Activated CD4-positive, alpha-beta T cell treated with anti-CD3 and anti-CD28 coated beads for 1 hour (primary cell): ENCODE data around the gene ANKS1A.
"Not testable (repeated sequence)": the region's sequence is repeated elsewhere in the genome, so short reads cannot be mapped to it uniquely, and the experiment has no call there.

Experiments
- DNase-seq: peaks from one replicate; pipeline ENCODE4 v3.0.0-alpha.2; 2020

The ANKS1A gene

DNA sequence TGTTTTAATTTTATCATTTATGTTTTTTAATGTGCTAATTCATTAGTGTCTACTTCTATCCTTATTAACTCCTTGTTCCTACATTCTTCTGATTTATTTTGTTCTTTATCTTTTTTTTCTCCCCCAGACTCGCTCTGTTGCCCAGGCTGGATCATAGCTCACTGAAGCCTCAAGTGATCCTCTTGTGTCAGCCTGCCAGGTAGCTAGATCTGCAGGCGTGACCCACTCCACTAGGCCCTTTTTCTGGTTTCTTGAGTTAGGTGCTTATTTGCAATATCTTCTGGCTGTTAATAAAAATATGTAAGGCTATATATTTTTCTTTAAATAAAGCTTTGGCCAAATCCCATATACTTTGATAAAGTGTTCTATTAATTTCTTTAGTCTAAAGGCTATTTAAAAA, 4.1 kb upstream of the ANKS1A start:
- no peak for DNase-seq

DNA sequence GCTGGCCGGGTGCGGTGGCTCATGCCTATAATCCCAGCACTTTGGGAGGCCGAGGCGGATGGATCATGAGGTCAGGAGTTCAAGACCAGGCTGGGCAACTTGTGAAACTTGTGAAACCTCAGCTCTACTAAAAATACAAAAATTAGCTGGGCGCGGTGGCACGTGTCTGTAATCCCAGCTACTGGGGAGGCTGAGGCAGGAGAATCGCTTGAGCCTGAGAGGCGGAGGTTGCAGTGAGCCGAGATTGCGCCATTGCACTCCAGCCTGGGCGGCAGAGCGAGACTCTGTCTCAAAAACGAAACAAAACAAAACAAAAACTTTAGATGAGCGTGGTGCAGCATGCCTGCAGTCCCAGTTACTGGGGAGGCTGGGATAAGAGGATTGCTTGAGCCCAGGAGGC, 3.2 kb upstream of the ANKS1A start:
- DNase-seq: not testable (repeated sequence)

DNA sequence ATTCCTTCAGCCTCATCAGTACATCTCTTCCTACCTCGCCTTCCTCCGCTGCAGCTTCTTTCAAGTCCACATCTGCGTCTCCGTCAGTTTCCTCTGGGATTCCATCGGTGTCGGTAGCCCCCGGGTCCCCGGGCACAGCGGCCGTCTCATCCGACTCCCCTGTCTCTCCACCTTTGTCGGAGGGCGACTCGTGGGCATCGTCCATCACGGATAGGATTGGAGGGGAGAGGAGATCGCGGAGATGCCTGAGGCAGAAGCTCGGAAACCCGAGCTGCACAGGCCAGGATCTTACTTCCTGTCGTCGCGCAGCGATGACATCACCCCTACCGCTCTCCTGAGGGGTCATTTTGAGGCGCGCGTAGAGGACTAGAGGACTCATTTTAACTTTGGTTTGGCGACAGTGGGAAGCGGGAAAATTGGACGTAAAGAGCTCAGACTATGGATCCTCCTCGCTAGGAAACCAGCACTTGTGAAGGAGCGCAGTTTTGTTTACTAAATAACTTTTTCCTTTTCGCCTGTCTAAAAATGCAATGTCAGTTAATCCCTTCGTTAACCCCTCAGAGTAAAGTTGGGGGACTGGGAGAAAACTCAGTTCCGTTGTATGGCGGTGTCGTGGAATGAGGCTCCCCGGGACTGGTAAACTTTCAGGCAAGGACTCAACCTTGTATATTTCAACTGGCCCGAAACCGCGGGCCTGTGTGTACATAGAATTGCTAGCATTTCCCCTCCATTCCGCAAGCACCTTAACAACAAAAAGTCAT, 1.1 kb upstream of the ANKS1A start, which contains the start of gene TAF11:
Gene TAF11 (minus strand): TSS at position 290 of the 761 bp plus-strand sequence. CDS start 85 bp downstream, at position 205.
- DNase-seq: peak; percentile 83

DNA sequence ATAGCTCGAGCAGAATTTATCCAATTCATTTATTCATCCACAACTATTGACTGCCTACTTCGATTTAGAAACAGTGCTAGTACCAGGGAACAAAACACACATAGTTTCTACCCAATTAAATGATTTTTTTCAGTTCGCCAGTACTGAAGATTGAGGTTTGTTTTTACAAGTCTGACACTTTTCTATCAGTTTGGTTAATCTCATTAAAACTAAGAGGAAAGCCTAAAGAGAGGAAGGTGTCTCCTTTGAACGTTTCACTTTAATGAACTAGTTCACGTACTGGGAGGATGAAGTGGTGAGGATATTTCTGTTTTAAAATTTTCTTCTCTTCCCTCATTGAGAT, 570 bp upstream of the ANKS1A start:
- no peak for DNase-seq

DNA sequence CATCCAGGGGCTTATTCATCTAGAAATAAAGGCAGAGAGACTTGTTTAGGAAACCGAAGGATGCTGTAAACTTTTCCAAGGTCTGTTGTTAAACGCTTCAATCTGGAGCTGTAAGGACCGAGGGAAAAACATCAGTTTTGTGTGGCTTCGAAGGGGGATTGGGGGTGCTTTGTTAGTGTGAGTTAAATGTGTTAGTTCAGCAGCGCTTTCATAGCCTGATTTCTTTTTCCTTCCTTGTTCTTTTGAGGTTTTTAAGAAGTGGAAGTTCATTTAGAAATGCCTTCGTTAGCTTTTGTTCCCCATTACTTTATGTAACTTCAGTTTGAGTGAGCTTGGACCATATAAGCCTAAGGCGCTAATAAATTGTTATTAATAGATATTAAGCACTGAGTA, 1.5 kb downstream of the ANKS1A start:
- no peak for DNase-seq

DNA sequence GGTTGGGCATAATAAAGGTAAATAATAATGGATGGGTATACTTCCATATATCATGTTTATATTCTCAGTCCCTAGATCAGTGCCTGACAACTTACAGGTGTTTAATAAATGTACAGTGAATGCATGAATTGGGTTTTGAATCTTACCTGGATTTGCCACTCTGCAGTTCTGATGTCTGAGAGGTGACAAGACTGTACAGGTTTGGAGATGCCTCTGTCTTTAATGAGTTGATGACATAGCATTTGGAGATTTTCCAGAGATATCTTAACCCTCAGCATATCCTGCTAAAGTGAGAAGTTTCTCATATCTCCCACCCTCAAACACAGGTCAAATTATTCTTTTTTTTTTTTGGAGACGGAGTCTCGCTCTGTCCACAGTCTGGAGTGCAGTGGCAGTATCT, 2.2 kb downstream of the ANKS1A start:
- no peak for DNase-seq

DNA sequence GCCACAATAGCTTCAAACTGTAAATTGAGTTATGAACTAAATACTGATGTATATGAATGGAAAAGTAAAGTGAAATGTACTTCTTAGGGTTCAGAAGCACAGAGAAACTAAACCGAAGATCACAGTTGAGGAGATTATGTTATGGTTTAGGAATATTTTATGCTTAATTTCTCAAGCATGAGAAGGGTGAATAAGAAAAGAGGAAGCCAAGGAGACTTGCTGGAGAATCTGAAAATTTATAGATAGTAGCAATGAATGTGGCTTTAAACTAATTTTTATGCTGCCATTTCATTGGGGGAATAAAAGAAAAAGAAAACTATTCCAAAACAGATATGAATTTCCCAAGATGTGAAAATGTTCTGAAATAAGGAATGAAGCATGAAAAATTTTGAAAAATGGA, 5.6 kb downstream of the ANKS1A start:
- no peak for DNase-seq

DNA sequence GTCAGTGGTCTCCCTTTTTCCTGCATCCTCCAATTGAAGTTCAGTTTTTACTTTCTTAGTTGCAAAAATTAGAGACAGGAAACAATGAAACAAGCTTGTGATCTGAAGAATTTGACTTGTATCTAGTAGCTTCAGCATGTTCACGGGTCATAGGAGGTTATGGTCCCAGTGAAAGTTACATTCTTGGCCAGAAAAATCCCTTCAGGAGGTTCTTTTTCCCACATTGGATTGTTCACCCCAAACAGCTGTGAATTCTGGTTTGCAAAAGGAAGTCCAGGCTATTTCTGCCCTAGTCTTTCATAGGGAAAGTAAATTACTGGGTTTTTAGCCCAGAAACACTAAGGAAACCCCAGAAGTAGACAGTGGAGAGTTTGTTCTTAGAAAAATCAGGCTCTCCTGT, 8.1 kb downstream of the ANKS1A start:
- no peak for DNase-seq

DNA sequence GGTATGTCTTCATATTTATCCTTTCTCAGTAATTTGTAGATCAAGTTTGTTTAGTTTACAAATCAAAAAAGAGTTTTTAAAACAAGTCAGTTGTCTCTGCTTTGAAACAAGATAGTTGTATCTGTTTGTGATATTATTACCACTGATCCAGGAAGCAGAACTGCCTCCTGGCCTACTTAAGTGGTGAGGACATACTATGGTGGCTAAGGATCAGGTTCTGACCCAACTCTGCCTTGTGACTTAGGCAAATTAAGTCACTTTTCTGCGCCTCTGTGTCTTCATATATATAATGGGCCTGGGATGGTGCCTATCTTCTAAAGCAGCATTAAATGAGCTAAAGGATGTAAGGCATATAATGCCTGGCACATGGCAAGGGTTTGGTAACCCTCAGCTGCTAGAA, 8.7 kb downstream of the ANKS1A start:
- DNase-seq: no peak

DNA sequence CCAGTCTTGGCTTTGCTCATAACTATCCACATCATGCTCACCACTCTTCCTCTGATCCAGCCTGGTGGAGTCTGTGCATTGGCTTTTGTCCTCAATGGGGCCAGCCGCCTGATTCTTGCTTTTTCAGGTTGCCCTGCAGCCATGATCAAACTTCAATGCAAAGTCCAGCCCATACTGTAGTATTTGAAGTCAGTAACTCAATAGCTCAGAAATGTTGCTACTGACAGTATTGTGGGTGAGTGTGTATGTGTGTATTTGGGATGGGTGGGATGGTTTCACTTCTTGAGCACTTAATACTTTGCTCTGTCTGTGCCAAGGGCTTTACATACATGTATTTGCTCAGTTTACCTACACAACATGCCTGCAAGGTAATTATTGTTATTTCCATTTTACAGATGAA, 10.7 kb downstream of the ANKS1A start:
- not testable (repeated sequence) for DNase-seq

DNA sequence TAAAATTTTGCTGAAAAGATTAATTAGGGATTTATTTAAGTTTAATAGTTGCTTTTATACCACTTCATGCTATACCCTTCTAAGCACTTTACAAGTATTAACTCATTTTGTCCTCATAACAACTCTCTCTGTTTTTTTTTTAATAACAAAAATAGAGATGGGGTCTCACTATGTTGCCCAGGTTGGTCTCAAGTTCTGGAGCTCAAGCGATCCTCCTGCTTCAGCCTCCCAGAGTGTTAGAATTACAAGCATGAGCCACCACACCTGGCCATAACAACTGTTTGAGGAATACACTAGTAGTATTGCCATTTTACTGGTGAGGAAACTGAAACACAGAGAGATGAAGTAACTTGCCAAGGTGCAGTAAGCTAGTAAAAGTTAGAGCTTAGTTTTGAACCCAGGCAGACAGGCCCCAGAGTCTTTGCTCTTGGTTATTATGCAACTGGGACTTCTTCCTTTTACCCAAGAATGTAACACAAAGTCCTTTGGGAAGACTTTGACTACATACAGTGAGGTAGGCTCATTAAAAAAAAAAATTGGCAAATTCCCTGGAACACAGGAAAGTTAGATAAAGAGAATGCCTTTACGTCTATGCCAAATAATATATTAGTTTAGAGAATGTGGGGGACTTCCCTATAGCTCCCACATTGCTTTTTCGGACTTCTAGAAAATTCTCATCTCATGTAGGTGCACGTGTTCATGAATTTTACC, 11.4 kb downstream of the ANKS1A start:
- DNase-seq: no peak

DNA sequence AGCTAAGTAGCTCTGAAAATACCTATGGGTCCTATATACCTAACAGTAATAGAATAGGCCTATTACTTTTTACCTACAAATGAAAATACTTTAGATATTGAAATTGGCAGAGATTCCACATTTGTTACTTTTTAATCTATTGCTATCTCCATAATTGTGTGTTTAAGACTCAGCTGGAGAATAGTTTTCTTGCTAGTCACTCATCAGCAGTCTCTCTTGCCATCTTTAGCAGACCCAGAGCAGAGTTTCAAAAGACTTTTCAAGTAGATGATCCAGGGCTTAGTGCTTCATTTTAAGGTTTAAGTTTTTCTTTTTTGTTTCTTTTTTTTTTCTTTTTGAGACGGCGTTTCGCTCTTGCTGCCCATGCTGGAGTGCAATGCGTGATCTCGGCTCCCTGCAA, 12.9 kb downstream of the ANKS1A start:
- DNase-seq: no peak

DNA sequence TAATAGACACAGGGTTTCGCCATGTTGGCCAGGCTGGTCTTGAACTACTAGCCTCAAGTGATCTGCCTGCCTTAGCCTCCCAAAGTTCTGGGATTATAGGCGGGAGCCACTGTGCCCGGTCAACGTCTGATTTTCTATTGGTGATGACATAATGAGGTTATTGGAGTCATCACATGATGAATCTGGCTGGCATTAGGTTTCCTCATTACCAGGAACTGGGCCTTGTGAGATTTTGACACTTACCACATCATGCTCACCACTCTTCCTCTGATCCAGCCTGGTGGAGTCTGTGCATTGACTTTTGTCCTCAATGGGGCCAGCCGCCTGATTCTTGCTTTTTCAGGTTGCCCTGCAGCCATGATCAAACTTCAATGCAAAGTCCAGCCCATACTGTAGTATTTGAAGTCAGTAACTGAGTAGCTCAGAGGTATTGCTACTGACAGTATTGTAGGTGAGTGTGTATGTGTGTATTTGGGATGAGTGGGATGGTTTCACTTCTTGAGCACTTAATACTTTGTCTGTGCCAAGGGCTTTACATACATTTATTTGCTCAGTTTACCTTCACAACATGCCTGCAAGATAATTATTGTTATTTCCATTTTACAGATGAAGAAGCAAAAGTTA, 16.0 kb downstream of the ANKS1A start:
- DNase-seq: no peak

DNA sequence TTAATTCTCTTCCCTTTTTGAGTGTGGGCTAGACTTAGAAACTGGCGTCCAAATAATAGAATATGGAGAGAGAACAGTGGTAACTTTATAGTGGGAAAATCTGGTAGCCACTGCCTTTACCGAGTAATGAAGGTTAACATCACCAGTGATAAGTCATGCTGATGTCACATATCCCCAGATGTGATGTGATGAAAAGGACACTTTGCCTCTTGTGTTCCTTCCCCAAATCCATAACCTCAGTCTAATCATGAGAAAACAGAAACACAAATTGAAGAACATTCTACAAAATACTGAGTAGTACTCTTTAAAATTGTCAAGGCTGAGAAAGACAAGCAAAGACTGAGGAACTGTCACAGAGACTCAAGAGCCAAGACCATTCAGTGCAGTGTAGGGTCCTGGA, 17.8 kb downstream of the ANKS1A start:
- no peak for DNase-seq

DNA sequence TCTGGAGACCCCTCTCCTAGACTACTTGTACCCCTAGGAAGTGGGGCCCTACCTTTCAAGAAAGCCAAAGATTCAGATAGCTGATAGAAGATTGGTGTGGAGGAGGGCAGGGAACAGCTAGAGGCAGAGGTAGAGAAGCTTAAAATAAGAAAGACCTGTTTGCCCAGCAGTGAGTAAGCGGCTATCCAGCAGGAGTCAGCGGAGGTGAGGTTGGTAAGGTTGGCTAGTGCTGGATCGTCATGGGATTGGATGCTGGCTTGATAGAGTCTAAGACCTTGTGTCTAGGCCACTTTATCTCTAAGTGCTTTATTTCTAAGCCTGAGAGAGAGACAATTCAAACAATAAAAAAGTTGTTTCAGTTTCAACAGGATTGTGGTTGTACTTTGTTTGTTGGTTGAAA, 19.1 kb downstream of the ANKS1A start:
- no peak for DNase-seq

DNA sequence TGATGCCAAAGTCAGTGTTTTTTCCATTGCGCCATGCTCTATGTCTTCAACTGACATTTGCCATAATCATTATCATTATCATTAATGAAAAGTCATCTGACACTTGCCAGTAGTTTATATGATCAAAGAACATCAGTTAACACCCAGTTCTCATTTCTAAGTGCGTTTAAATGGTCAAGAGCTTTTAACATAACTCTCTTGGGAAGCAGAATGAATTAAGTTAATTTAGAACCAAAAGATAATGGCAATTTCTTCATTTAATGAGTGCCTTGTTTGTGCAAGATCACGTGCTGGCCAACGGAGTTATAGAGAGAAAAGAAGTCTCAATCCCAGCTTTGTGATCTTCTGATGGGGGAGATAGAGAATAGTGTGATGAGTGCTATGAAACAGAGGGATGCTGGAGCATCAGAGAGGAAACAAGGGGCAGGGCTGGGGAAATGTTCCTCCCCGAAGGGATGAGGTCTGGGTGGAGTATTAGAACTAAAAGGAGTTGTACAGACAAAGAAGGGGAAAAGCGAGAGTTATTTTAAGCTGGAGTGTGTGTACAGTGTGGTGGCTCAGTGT, 20.3 kb downstream of the ANKS1A start:
- DNase-seq: no peak

DNA sequence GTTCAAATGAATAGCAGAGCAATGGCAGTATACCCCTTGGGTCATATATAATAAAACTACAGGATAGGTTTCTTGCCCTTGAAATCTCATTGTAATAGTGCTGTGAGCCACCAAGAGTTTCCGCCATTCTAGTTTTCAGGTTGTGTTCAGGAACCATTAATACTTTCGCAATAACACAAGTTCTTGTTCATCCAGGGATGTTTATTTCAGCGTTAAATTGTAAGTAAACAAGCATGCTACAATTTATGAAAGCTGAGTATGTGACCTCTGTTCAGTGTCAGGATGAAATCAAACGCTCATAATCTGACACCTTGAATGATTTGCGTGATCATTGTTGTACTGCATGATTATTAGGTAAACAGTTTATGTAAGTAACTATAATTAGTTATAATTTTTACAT, 22.8 kb downstream of the ANKS1A start:
- no peak for DNase-seq

DNA sequence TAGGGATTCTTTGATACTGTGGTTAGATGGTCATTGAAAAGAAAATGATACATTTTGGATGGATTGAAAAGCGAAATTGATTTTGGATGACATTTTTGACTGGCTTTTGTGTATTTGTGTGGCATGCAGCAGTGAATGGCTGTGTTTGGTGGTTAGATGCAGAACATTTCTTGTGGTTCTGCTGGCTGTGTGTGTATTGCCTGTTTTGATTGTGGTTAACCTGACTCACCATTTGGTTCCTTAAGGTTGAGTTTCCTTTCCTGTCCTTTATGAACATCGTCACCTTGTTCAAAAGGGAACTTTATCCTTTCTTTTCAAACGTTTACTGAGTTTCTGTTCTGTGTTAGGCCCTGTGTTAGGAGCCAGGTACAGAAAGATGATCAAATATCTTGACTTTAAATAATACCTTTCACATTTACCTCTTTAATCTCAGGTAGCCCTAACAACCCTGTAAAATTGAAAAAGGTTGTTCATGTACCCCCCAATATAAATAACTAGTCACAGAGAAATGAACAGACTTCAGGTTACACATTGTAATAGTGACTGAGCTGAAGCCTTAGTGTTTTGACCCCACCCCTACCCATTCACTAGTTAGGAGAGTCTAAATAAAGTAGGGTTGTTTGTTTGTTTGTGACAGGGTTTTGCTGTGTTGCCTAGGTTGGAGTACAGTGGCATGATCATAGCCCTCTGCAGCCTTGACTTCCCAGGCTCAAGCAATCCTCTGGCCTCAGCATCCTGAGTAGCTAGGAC, 23.8 kb downstream of the ANKS1A start:
- DNase-seq: no peak

DNA sequence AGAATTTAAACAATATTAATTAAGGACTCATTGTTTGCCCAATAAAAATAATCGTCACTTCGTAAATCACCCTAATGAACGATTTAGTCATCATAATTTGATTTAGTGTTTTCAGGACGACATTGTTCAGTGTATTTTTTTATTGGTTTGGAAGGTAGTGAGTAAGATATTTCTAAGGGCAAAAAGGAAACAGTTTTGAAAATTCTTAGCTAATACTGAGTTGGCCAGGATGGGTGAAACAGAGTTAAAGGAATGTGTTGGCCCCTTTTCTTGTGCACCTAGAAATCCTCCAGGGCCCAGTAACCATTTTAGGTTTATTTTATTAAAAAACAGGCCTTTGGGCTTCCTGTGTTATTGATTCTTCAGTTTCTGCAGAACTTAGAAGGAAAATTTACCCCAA, 25.3 kb downstream of the ANKS1A start:
- DNase-seq: no peak

DNA sequence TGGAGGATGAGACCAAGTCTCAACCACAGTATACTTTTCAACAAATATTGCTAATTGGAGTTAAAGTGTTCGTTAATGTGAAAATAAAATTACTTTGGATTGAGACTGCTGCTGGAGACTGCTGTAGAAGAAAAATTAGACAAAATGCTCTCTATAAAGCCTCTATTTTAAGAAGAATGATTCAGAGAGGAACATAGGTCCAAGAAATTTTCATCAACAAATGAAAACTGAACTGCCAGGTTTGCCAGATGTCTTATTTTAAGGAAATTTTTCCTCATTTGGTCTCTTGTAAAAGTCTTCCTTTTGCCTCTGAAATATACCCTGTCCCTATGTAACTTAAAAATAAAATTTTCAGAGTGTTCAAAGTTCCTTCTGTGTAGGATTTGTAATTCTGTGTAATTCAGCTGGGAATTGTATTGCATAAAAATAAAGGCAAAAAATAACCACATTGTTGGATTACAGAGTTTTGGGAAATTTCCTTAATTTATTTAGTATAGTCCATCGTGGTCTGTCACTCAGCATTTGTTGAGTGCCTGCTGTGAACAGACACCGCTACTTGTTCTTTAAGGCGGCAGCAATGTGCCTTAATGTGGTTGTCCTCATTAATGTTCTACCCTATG, 27.4 kb downstream of the ANKS1A start:
- DNase-seq: no peak

DNA sequence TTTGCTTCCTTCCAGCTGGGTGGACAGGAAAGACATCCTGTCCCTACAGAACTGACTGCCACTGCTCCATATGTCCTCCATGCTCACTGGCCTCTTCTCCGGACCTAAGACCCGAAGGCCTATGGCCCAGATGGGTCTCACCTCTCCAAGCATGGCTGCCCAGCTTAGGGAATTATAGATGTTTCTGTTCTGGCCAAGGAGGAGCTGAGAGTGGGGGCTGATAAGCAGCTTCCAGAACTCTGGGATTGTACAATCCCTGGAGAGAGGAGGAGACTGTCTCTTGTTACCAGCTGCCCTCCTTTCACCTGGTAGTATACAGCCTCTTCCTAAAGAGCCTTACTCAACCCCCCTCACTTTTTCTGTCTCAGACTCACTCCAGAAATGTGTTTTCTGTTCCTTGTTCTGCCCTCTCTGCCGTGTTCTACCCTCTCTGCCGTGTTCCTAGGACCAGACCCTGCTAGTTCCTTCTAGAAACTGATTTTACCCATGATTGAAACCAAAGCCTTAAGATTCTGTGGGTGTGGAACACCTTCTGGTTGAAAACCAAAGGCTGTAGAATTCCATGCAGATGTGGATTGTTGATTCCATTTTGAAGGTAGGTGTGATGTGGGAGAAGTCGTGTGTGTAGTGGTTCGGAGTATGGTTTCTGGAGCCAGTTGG, 28.7 kb downstream of the ANKS1A start:
- DNase-seq: no peak

DNA sequence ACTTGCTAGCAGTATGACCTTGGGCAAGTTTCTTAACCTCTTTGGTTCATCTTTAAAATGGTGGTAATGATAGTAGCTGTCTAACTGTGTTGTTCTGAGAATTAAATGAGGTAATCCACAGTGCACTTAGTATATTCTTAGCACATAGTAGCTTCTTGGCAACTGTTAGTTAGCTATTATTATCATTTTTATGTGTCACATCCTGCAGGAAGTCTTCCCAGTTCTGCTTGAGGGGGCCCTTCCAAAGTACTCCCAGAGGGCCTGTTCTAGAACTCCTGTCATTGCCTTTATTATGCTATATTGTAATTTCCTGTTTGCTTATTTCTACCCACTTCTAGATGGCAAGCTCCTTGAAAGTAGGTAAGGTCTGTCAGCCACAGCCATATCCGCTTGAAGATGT, 30.6 kb downstream of the ANKS1A start:
- DNase-seq: no peak
